Measurements from ENCODE around the gene CCRL2. TPM values are rescaled to one million over a fixed set of nuclear protein-coding genes. Genes with fewer than 3 reads are reported as not detected.

CCRL2 gene
- total and polyA plus RNA-seq, 9 of the 15 experiments (the other 6 are each of a cell fraction or from before 2014, with no cell fraction given) = 3.4 to 5.7 (median 4.0) TPM

GRCh38 chr3:46416125-46416810 is 9.2 kb downstream of the CCRL2 start (continued):
- no peak for TF ChIP-seq ZNF407 (IDR thresholded peaks at IDR 0.05; ENCODE audit: low read depth)
- TF ChIP-seq ZZZ3 (IDR thresholded peaks at IDR 0.05) = no peak
- peak; percentile 99 for TF ChIP-seq ZBTB17 (CRISPR knock-in tag; IDR thresholded peaks at IDR 0.05)
- TF ChIP-seq PML (IDR thresholded peaks at IDR 0.05; ENCODE audit: low read length) = no peak
- TF ChIP-seq ZNF707 (CRISPR knock-in tag; conservative IDR thresholded peaks at IDR 0.05) = no peak
- no peak for TF ChIP-seq NFE2 (IDR thresholded peaks at IDR 0.05; ENCODE audit: low read depth)
- no peak for TF ChIP-seq DMBX1 (CRISPR knock-in tag; IDR thresholded peaks at IDR 0.05; ENCODE audit: borderline replicate concordance)
- peak; percentile 93 for TF ChIP-seq NFIC (IDR thresholded peaks at IDR 0.05)
- TF ChIP-seq ARID3B (CRISPR knock-in tag; IDR thresholded peaks at IDR 0.05; ENCODE audit: borderline replicate concordance) = no peak
- no peak for TF ChIP-seq HIVEP1 (CRISPR knock-in tag; IDR thresholded peaks at IDR 0.05)
- peak in 1 of 2 experiments; percentile 77; a peak in 2 of 4 replicates for TF ChIP-seq ZMIZ1 (IDR thresholded peaks at IDR 0.05; ENCODE audit: low read depth in 2 of 2, low read length in 2 of 2)
- no peak for TF ChIP-seq FOXM1 (IDR thresholded peaks at IDR 0.05; ENCODE audit: low read depth)
- no peak for TF ChIP-seq FOXM1 (CRISPR knock-in tag; IDR thresholded peaks at IDR 0.05; ENCODE audit: low read depth)
- TF ChIP-seq CREM (IDR thresholded peaks at IDR 0.05; ENCODE audit: low read depth) = peak; percentile 13; the same call in 1 of the 2 replicates
